Measurements from ENCODE around the gene TMC4.
"Not testable (repeated sequence)": the region's sequence is repeated elsewhere in the genome, so short reads cannot be mapped to it uniquely, and the experiment has no call there.

The TMC4 gene

GRCh38 chr19:54204767-54205468 is 32.0 kb upstream of the TMC4 start:
- no peak for DNase-seq (ENCODE audit: low spot score)

GRCh38 chr19:54203151-54203611 is 30.2 kb upstream of the TMC4 start:
- no peak for DNase-seq (ENCODE audit: low spot score)

- no peak for DNase-seq (ENCODE audit: low spot score)
Observed at GRCh38 chr19:54201980-54202379, 29.0 kb upstream of the TMC4 start.

- DNase-seq (ENCODE audit: low spot score) = no peak
Observed at GRCh38 chr19:54201172-54201701, 28.3 kb upstream of the TMC4 start.

GRCh38 chr19:54199401-54199800 is 26.4 kb upstream of the TMC4 start:
- no peak for DNase-seq (ENCODE audit: low spot score)

- no peak for DNase-seq (ENCODE audit: low spot score)
Observed at GRCh38 chr19:54197121-54197520, 24.2 kb upstream of the TMC4 start.

GRCh38 chr19:54196536-54196935 is 23.6 kb upstream of the TMC4 start:
- no peak for DNase-seq (ENCODE audit: low spot score)

- not testable (repeated sequence) for DNase-seq (ENCODE audit: low spot score)
Observed at GRCh38 chr19:54194463-54194862, 21.5 kb upstream of the TMC4 start.

- DNase-seq (ENCODE audit: low spot score) = no peak
Observed at GRCh38 chr19:54193011-54193410, 20.1 kb upstream of the TMC4 start.

- DNase-seq (ENCODE audit: low spot score) = no peak
Observed at GRCh38 chr19:54191811-54192453, 19.0 kb upstream of the TMC4 start.

- DNase-seq (ENCODE audit: low spot score) = peak; percentile 70
Observed at GRCh38 chr19:54191011-54191810, 18.3 kb upstream of the TMC4 start, which contains the start of gene TSEN34. Gene TSEN34 (plus strand): TSS chr19:54191308. CDS start chr19:54191365, 57 bp downstream.

GRCh38 chr19:54190503-54191010 is 17.6 kb upstream of the TMC4 start:
- DNase-seq (ENCODE audit: low spot score) = peak; percentile 69

- DNase-seq (ENCODE audit: low spot score) = no peak
Observed at GRCh38 chr19:54189735-54190502, 17.0 kb upstream of the TMC4 start.

GRCh38 chr19:54189145-54189734 is 16.3 kb upstream of the TMC4 start, which contains the start of gene MBOAT7:
Gene MBOAT7 (minus strand): TSS chr19:54189580. CDS start chr19:54188508, 1,072 bp downstream.
- peak; percentile 90 for DNase-seq (ENCODE audit: low spot score)

- no peak for DNase-seq (ENCODE audit: low spot score)
Observed at GRCh38 chr19:54188215-54188871, 15.4 kb upstream of the TMC4 start.

- no peak for DNase-seq (ENCODE audit: low spot score)
Observed at GRCh38 chr19:54186934-54187381, 14.0 kb upstream of the TMC4 start.

GRCh38 chr19:54186351-54186750 is 13.4 kb upstream of the TMC4 start:
- no peak for DNase-seq (ENCODE audit: low spot score)

- DNase-seq (ENCODE audit: low spot score) = no peak
Observed at GRCh38 chr19:54183431-54183830, 10.5 kb upstream of the TMC4 start.

GRCh38 chr19:54181894-54182293 is 8.9 kb upstream of the TMC4 start:
- not testable (repeated sequence) for DNase-seq (ENCODE audit: low spot score)

- DNase-seq (ENCODE audit: low spot score) = no peak
Observed at GRCh38 chr19:54180691-54181091, 7.7 kb upstream of the TMC4 start.
